ENCODE data around the gene PDCD1LG2. TPM values are rescaled to one million over a fixed set of nuclear protein-coding genes. Genes with fewer than 3 reads are reported as not detected.

PDCD1LG2 gene
- total and polyA plus RNA-seq, 2 experiments from 2014 or later = not detected

- no peak for TF ChIP-seq ETS1 (IDR thresholded peaks at IDR 0.05)
- no peak for TF ChIP-seq NANOG (IDR thresholded peaks at IDR 0.05; ENCODE audit: borderline replicate concordance)
- TF ChIP-seq CREB1 (CRISPR knock-in tag; IDR thresholded peaks at IDR 0.05; ENCODE audit: low read depth) = no peak
- TF ChIP-seq JUNB (IDR thresholded peaks at IDR 0.05; ENCODE audit: unreplicated experiment) = no peak
- TF ChIP-seq CTCF (conservative IDR thresholded peaks at IDR 0.05; ENCODE audit: low read depth in 2 of 2) = no peak
- no peak for TF ChIP-seq EZH2phosphoT487 (IDR thresholded peaks at IDR 0.05; ENCODE audit: unreplicated experiment)
Observed at GRCh38 chr9:5596173-5596572, 85.8 kb downstream of the PDCD1LG2 start (continued).

GRCh38 chr9:5608298-5609225 is 98.2 kb downstream of the PDCD1LG2 start:
- Histone ChIP-seq H3K27me3 (ENCODE audit: insufficient read depth) (no peaks in the 10 kb centered on the region), H3K36me3 (ENCODE audit: insufficient read depth) (no peaks in the 10 kb centered on the region), H4K20me1 (replicated peaks; ENCODE audit: insufficient read depth) (no peaks in the 10 kb centered on the region), H3F3A (replicated peaks; ENCODE audit: low read depth) (no peaks in the 10 kb centered on the region), H3K4me2 (no peak overlapping the region), H3K4me3 (no peak overlapping the region), H2AFZ (no peak overlapping the region), H3K27ac (ENCODE audit: low read depth) (no peak overlapping the region), H3K79me2 (replicated peaks; ENCODE audit: insufficient read depth) (no peaks in the 10 kb centered on the region), H3K4me1 (ENCODE audit: insufficient read depth) (peaks cover 5% of the 10 kb centered on the region; the same call in 1 of the 2 replicates), H3K9me2 (ENCODE audit: insufficient read depth) (no peaks in the 10 kb centered on the region)
- H3K27ac Mint-ChIP-seq = no peak overlapping the region
- DNase-seq (ENCODE audit: low spot score) (no peak), ATAC-seq (no peak; the same call in 2 of the 3 replicates)
- H3K4me1 Mint-ChIP-seq = peaks cover 4% of the 10 kb centered on the region; the same call in 2 of the 3 replicates
- H3K27me3 Mint-ChIP-seq (ENCODE audit: insufficient read depth, low read depth, poor library complexity) = no peaks in the 10 kb centered on the region
- H3K4me3 Mint-ChIP-seq = no peak overlapping the region
- H3K36me3 Mint-ChIP-seq (ENCODE audit: low read depth) = no peaks in the 10 kb centered on the region
- peaks cover 3% of the 10 kb centered on the region; the same call in 2 of the 3 replicates for H3K9me3 Mint-ChIP-seq
- TF ChIP-seq CREB1 (CRISPR knock-in tag; IDR thresholded peaks at IDR 0.05; ENCODE audit: low read depth) (no peak), ETS1 (IDR thresholded peaks at IDR 0.05) (no peak), NANOG (IDR thresholded peaks at IDR 0.05; ENCODE audit: borderline replicate concordance) (no peak), ZNF462 (CRISPR knock-in tag; IDR thresholded peaks at IDR 0.05) (no peak), EZH2 (IDR thresholded peaks at IDR 0.05; ENCODE audit: low read depth, unreplicated experiment) (no peak)

All from GM23338 (cell line).